RWPE1 (cell line): ENCODE measurements around the gene HSD11B1L.

Experiments used
- CTCF ChIA-PET: fragments of 350-600 bp; sonication (Branson Sonifier 250); formaldehyde crosslinking; extraction: SDS; loops from one replicate; lab custom pipeline; 2021; lab: Yijun Ruan, JAX
- POLR2A ChIA-PET: fragments of 400-600 bp; formaldehyde crosslinking; extraction: SDS; loops from one replicate; lab custom pipeline; 2020; ENCODE audit warnings: antibody characterized with exemption; ENCODE audit not compliant: low non-redundant PET; lab: Yijun Ruan, JAX
- DNase-seq: peaks from one replicate; pipeline ENCODE4 v3.0.0; 2012; ENCODE audit warnings: low spot score
- H3K27ac ChIP-seq: fragments of 450-650 bp; 2 replicates; pipeline ENCODE4 v1.5.1; 2017
- TF ChIP-seq, protein P1 (sequence below): fragments of 450-650 bp; conservative IDR thresholded peaks from 2 replicates; pipeline ENCODE4 v1.5.1; 2017; ENCODE audit warnings: low read depth, mild to moderate bottlenecking

The HSD11B1L gene

DNA sequence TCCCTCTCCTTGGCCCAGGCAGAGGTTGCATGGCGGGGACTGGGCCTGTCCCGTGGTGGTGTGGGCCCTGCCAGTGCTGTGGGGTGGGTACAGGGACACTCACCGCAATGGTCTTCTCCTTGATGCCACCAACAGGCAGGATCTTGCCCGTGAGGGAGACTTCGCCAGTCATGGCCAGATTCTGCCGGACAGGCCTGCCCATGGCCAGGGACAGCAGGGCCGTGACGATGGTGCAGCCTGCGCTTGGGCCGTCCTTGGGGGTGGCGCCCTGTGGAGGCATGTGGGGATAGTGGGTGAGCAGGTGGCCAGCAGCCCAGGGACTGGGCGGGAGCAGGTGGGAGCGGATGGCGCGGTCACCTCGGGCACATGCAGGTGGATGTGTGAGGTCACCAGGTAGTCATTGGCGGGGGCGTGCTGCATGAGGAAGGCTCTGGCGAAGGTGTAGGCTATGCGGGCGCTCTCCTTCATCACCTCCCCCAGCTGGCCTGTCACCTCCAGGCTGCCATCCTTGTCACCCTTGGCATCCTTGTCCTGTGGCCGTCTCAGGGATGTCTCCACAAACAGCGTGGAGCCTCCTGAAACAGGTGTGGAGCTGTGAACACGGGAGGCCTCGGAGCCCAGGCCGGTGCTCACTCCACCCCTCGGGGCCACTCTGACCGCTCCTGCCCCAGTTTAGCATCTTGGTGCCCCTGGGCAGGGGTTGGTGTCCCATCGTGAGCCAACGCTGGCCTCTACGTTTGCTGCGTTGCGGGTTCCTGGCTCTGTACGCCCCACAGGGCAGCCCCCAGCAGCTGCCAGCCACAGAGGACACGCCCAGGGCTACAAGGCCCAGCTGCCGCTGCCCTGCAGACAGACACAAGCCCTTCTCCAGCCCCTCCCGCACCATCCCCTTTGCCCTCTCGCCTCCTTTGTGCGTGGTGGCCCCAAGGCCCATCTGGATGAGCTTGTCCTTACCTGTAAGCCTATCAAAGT, 12.7 kb downstream of the HSD11B1L start:
- H3K27ac ChIP-seq = peak overlapping the region; percentile 94
- TF ChIP-seq, protein P1, sequence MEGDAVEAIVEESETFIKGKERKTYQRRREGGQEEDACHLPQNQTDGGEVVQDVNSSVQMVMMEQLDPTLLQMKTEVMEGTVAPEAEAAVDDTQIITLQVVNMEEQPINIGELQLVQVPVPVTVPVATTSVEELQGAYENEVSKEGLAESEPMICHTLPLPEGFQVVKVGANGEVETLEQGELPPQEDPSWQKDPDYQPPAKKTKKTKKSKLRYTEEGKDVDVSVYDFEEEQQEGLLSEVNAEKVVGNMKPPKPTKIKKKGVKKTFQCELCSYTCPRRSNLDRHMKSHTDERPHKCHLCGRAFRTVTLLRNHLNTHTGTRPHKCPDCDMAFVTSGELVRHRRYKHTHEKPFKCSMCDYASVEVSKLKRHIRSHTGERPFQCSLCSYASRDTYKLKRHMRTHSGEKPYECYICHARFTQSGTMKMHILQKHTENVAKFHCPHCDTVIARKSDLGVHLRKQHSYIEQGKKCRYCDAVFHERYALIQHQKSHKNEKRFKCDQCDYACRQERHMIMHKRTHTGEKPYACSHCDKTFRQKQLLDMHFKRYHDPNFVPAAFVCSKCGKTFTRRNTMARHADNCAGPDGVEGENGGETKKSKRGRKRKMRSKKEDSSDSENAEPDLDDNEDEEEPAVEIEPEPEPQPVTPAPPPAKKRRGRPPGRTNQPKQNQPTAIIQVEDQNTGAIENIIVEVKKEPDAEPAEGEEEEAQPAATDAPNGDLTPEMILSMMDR = no peak
- no peak for DNase-seq
- CTCF ChIA-PET = interaction anchor here (0.6 to 0.7 kb wide), 2 partner anchors 49 to 206 kb away, joined by 3 to 8 read pairs; no protein-coding TSS in a partner anchor
- POLR2A ChIA-PET = interaction anchor here (0.6 kb wide), 1 partner anchor 1171 kb away, joined by 5 read pairs; no protein-coding TSS in a partner anchor

DNA sequence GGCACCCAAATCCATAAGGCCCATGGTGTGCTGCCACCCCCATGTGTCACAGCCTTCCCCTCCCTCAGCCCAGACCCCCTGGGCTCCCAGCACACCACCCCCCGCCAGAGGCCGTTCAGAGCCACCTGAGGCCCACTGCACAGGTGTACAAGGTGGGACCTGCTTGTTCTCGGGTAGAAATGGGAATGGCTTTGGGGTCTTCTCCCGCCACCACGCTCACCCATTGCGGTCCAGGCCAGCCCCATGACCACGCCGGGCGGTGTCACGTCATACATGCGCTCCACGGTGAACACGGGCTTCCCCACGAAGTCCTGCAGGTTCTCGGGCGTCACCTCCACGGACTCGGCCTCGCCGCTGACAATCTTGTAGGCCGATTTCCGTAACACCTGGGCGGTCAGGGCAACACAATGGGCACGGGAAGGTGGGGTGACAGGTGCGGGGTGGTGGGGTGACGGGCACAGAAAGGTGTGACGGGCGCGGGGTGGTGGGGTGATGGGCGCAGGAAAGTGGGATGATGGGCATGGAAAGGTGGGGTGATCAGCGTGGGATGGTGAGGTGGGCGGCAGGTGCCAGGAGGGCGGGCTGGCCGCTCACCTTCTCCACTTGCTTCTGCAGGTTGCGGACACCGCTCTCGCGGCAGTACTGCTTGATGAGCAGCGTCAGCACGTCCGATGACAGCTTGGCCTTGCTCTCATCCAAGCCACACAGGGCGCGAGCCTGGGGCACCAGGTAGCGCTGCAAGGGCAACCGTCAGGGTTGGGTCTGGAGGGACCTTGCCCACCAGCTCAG, 13.5 kb downstream of the HSD11B1L start:
- DNase-seq = no peak
- TF ChIP-seq, protein P1 = no peak
- H3K27ac ChIP-seq = peak overlapping the region; percentile 94
- ChIA-PET POLR2A (no interaction called here), CTCF (no interaction called here)

DNA sequence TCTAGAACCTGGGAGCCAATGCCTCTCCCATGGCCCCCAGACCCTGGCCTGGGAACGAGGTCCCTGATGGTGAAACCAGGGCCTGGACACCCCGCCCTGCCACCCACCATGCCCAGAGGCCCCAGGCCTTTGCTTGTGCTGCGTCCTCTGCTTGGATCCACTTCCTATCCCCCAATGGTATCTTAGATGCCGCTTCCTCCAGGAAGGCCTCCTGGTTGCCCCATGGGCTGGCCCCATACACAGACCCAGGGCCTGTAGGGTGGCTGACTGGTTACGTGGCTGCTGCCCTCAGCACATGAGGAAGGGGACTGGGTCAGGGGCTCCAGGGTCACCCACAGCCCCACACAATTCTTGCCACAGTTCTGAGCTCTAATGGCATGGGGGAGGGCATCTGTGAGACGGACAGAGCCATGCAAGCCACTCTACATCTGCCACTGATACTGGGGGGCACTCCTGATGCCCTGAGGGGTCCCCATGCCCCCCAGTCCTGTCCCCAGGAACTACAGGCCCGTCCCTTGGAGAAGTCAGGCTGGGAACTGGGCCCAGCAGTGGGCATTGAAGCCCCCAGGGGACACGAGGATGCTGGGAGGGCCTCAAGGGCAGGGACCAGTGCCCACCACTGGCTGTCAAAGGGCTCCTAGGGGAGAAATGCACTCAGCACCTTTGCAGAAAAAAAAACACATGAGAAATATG, 14.3 kb downstream of the HSD11B1L start:
- CTCF ChIA-PET = no interaction called here
- TF ChIP-seq, protein P1 = no peak
- peak overlapping the region; percentile 68 for H3K27ac ChIP-seq
- POLR2A ChIA-PET = no interaction called here
- DNase-seq = no peak

DNA sequence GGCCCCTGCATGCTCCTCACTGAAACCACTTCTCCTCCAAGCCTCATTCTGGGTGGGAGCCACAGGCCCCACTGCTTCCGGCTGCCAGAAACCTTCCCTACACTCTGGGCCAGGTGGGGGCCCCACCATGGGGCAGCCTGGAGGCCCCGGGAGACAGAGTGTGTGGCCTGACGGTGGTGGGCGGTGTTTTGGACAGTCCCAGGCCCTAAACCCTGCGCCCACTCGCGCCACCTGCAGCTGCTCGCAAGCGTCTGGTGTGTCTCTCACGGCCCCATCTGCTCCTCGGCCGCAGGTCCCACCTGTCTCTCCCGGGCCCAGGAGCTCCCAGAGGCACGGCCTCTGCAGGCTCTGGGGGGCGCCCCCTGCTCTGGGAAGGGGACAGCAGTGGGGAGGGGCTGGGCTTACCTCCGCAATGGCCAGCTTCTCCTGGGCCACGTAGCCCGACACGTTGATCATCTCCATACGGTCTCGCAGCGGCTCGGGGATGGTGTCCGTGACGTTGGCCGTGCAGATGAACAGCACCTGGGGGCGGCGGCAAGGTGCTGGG, 14.9 kb downstream of the HSD11B1L start:
- H3K27ac ChIP-seq = peak overlapping the region; percentile 68
- no peak for DNase-seq
- ChIA-PET POLR2A (no interaction called here), CTCF (no interaction called here)
- TF ChIP-seq, protein P1 = no peak

DNA sequence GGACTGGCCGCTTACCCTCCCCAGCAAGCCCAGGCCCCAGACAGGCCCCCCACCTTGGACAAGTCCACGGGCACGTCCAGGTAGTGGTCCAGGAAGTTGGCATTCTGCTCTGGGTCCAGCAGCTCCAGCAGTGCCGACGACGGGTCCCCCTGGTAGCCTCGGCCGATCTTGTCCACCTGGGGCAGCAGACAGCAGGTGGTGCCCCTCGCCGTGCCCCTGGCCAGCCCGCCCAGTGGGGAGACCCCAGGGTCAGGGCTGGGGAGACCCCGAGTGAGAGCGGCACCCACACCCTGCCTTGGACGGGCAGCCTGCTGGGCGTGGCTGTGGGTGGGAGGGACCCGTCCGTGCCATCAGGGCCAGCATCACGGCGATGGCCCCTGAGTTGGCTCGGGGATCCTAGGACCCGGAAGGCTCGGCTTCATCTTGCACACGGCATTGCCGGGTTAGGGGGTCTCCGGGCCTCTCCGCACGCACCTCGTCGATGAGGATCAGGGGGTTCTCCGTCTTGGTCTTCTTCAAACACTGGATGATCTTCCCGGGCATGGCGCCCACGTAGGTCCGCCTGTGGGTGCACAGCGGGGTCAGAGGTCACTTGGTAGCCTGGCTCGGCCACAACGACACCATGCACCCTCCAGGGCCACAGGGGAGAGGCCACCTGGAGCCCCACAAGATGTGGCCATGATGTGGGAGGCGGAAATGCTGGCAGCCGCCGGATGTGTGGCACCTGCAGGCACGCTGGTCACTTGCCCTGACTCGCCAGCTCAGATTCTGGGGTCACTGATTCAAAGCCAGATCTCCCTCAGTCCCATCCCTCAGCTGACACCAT, 15.6 kb downstream of the HSD11B1L start:
- H3K27ac ChIP-seq = peak overlapping the region; percentile 68
- ChIA-PET POLR2A (no interaction called here), CTCF (no interaction called here)
- DNase-seq = no peak
- TF ChIP-seq, protein P1 = no peak
